Ovary (tissue), 9 donors: ENCODE measurements around the gene C16orf92. TPM values are rescaled to one million over a fixed set of nuclear protein-coding genes. Genes with fewer than 3 reads are reported as not detected.
A peak's percentile ranks its signal among the peaks of the same experiment; 100 is the strongest.

Experiments used
- DNase-seq, 5 donors: peaks; one replicate each; pipeline ENCODE4 v3.0.0-alpha.2; 2019 to 2020
- H3K27ac ChIP-seq, 2 donors: fragments of 200-600 bp; one replicate each; pipeline versions ENCODE4 v1.5.1 to v1.8.0; 2019 to 2022
- H3K27me3 ChIP-seq: fragments of 200-600 bp; one replicate; pipeline ENCODE4 v1.8.0; 2022
- H3K36me3 ChIP-seq: fragments of 200-600 bp; sonication (generic); one replicate; pipeline ENCODE4 v1.5.1; 2019
- H3K4me1 ChIP-seq: one replicate; pipeline ENCODE4 v1.8.1; 2013; ENCODE audit warnings: mild to moderate bottlenecking, moderate library complexity; ENCODE audit not compliant: insufficient read depth
- H3K4me3 ChIP-seq: fragments of 200-600 bp; sonication (generic); one replicate; pipeline ENCODE4 v1.5.1; 2017
- H3K9me3 ChIP-seq, 2 donors: fragments of 200-600 bp in 1 of 2; sonication (generic) in 1 of 2; one replicate each; pipeline versions ENCODE4 v1.5.1 to v1.8.1; 2013 to 2019; ENCODE audit warnings: mild to moderate bottlenecking in 1 of 2, moderate library complexity in 1 of 2
- EP300 ChIP-seq: sonication (generic); formaldehyde crosslinking; IDR thresholded peaks from one replicate; pipeline ENCODE4 v1.6.1; 2017; ENCODE audit warnings: antibody characterized with exemption
- POLR2A ChIP-seq: fragments of 450-650 bp; IDR thresholded peaks from one replicate; pipeline ENCODE4 v1.6.1; 2017; ENCODE audit warnings: antibody characterized with exemption, mild to moderate bottlenecking, moderate library complexity
- WGBS, 3 donors: extraction: QIAGEN DNeasy Blood & Tissue Kit in 1 of 3; methylation state at CpG; one replicate each; pipeline versions ENCODE4 v1.1.5 to v1.1.7; 2013 to 2017; 5-methylcytosine and 5-hydroxymethylcytosine counted together
- intact Hi-C, 4 donors: fragments of 100-400 bp; cut with DNase I; formaldehyde crosslinking; loops; one replicate each; pipeline versions ENCODE4 v1.11.0 to v1.15.1; 2022 to 2023
- polyA plus RNA-seq, 2 donors: library from polyadenylated mRNA; stranded (reverse); fragments of 200-250 nt in 1 of 2; fragments of 350-450 nt in 1 of 2; fragmentation: Illumina TruSeq in 1 of 2; extraction: RNeasy Lipid Tissue Mini Kit (QIAGEN cat#74804) in 1 of 2; gene quantifications; one replicate each; pipeline ENCODE4 v1.2.3, GENCODE V29; 2013 to 2014
- total RNA-seq, 7 donors: library from RNA; depleted of rRNA in 2 of 7; stranded (reverse); fragments of >200 nt in 2 of 7; fragmentation: NEBNext Ultra II Directional in 3 of 7; extraction: Animal tissue kit (Norgen Biotek cat#: 25700) in 3 of 7; gene quantifications; one replicate each; pipeline versions ENCODE4 v1.1.0 to v1.2.4, GENCODE V29; 2016 to 2023
- TF ChIP-seq, protein P1 (sequence below), 3 donors: fragments of 450-650 bp in 2 of 3; fragments of 200-600 bp in 1 of 3; IDR thresholded peaks; one replicate each; pipeline versions ENCODE4 v1.5.1 to v1.8.0; 2016 to 2022; ENCODE audit warnings: antibody characterized with exemption in 3 of 3, mild to moderate bottlenecking in 1 of 3
- donor health status: DM: no; HTN: no; CAD: no; lungs with moderate emphysema.
- donor health status: DM: no; HTN: no; CAD: no.
- donor health status: Bipolar disorder and iron deficiency.
- donor health status: DM: yes; HTN: yes; CAD: no.
- donor health status: DM: no; HTN: no; CAD: no.
- donor health status: DM: yes; HTN: yes; CAD: no.

C16orf92 gene
- total and polyA plus RNA-seq, 9 donors = not detected

DNA sequence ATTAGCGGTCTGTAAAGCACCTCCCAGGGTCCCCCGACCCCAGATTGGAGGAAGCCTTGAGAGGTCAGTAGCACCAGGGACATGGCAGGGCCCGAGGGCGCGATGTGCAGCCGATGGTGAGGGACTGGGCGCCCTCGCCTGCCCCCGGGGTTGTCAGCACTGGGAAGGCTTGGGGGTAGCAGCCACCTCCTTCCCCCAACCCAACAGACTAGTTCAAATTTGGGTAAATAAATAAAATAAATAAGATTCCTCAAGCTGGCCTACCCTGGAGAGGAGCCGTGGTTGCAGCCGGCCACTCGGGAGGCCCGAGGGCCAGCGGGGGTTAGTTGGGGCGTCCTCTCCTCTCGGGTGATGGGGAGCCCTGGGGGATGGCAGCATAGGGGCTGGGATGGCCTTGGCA lies 1.5 kb downstream of the C16orf92 start:
- WGBS, 3 donors = 66 to 73% (median 67%) methylated on average over 16 of the region's 16 CpGs
- no peaks in the 10 kb centered on the region for H3K9me3 ChIP-seq
- no peak overlapping the region for H3K27ac ChIP-seq
- H3K36me3 ChIP-seq = no peaks in the 10 kb centered on the region
- TF ChIP-seq POLR2A (no peak), EP300 (no peak)
- TF ChIP-seq, protein P1, sequence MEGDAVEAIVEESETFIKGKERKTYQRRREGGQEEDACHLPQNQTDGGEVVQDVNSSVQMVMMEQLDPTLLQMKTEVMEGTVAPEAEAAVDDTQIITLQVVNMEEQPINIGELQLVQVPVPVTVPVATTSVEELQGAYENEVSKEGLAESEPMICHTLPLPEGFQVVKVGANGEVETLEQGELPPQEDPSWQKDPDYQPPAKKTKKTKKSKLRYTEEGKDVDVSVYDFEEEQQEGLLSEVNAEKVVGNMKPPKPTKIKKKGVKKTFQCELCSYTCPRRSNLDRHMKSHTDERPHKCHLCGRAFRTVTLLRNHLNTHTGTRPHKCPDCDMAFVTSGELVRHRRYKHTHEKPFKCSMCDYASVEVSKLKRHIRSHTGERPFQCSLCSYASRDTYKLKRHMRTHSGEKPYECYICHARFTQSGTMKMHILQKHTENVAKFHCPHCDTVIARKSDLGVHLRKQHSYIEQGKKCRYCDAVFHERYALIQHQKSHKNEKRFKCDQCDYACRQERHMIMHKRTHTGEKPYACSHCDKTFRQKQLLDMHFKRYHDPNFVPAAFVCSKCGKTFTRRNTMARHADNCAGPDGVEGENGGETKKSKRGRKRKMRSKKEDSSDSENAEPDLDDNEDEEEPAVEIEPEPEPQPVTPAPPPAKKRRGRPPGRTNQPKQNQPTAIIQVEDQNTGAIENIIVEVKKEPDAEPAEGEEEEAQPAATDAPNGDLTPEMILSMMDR (IDR thresholded peaks at IDR 0.05) = no peak
- no peak for DNase-seq
- H3K4me3 ChIP-seq = no peak overlapping the region
- H3K27me3 ChIP-seq = no peaks in the 10 kb centered on the region
- intact Hi-C loops = loop anchor here in 3 of 4 donors (10.0 kb wide), 2 partner anchors 300 to 330 kb away; no protein-coding TSS in a partner anchor
- no peaks in the 10 kb centered on the region for H3K4me1 ChIP-seq

DNA sequence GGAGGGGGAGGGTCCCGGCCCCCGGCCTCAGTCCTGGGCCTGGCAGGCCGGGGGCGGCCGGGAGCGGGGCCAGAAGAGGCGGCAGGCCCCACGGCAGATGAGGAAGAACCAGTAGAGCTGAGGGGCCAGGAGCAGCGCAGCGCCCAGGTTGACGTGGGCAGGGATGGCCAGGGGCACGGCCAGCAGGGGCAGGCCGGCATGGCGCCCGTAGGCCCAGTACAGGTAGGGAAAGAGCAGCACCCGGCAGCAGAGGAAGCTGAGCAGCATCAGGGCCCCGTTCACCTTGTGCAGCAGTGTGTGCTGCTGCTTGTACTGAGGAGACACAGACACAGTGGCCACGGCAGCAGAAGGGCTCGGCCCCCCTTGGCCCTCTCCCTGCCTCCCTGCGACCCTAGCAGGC lies 2.2 kb downstream of the C16orf92 start:
- H3K27me3 ChIP-seq = no peaks in the 10 kb centered on the region
- no peak overlapping the region for H3K27ac ChIP-seq
- TF ChIP-seq POLR2A (no peak), EP300 (no peak)
- TF ChIP-seq, protein P1 (IDR thresholded peaks at IDR 0.05) = no peak
- H3K9me3 ChIP-seq = no peaks in the 10 kb centered on the region
- 52 to 61% (median 61%) methylated on average over 20 of the region's 20 CpGs for WGBS, 3 donors
- H3K36me3 ChIP-seq = no peaks in the 10 kb centered on the region
- no peaks in the 10 kb centered on the region for H3K4me1 ChIP-seq
- no peak overlapping the region for H3K4me3 ChIP-seq
- intact Hi-C loops = loop anchor here in 3 of 4 donors (10.0 kb wide), 2 partner anchors 300 to 330 kb away; no protein-coding TSS in a partner anchor
- peak in 1 of 5 donors; percentile 28 for DNase-seq

DNA sequence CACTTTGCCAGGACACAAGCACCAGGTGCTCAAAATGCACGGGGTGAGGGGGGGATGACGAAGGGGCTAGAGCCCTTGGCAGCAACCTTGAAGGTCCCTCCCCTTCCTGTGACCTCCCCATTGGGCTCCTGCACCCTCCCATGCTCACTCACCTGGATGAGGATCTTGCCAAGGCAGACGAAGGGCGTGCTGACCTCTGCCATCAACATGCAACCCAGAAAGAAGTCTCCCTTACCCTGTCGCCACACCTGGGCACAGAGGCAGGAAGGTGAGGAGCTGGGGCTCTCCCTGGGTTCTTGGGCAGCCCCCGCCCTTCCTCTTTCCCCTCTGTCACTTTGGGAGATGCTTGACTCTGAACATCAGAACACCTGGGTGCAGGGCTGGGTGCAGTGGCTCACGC lies 2.6 kb downstream of the C16orf92 start:
- intact Hi-C loops = loop anchor here in 3 of 4 donors (10.0 kb wide), 2 partner anchors 301 to 331 kb away; no protein-coding TSS in a partner anchor
- Histone ChIP-seq H3K4me3 (no peak overlapping the region), H3K27me3 (no peaks in the 10 kb centered on the region), H3K9me3 (no peaks in the 10 kb centered on the region), H3K27ac (no peak overlapping the region), H3K36me3 (no peaks in the 10 kb centered on the region), H3K4me1 (no peaks in the 10 kb centered on the region)
- TF ChIP-seq EP300 (no peak), POLR2A (no peak)
- TF ChIP-seq, protein P1 (IDR thresholded peaks at IDR 0.05) = no peak
- WGBS, 3 donors = 49 to 58% (median 50%) methylated on average over 7 of the region's 7 CpGs
- no peak for DNase-seq

DNA sequence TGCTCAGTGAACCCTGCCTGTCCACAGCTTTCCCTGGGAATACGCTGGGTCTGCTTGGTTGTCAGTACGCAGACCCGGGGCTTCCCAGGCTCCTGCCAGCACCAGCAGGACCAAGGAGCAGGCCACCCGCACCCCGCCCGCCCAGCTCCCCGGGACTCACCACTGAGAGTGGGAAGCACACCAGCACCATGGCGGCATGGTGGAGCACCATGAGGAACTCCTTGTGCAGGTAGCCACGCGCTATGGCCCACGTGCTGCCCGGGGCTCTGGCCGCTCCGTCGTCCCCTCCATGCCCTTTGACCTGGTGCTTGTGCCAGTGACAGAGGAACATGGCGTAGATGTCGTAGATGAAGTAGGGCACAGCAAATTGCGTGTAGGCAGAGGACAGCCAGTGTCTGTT lies 3.5 kb downstream of the C16orf92 start:
- H3K27me3 ChIP-seq = peaks cover 2% of the 10 kb centered on the region
- no peak for TF ChIP-seq POLR2A
- TF ChIP-seq, protein P1 (IDR thresholded peaks at IDR 0.05) = no peak
- no peak for TF ChIP-seq EP300
- H3K36me3 ChIP-seq = no peaks in the 10 kb centered on the region
- no peaks in the 10 kb centered on the region for H3K4me1 ChIP-seq
- H3K27ac ChIP-seq = no peak overlapping the region
- 82 to 87% (median 84%) methylated on average over 15 to 18 of the region's 18 CpGs for WGBS, 3 donors
- no peak for DNase-seq
- intact Hi-C loops = loop anchor here in 3 of 4 donors (10.0 kb wide), 2 partner anchors 302 to 332 kb away; no protein-coding TSS in a partner anchor
- no peaks in the 10 kb centered on the region for H3K9me3 ChIP-seq
- H3K4me3 ChIP-seq = no peak overlapping the region
